HG03439 (cell line): ENCODE data around the gene RMDN2.

ENCODE experiments used
- ATAC-seq: cut with Tn5 transposase; IDR thresholded peaks from one replicate; pipeline ENCODE4 v1.9.1; 2021; ENCODE audit warnings: mild to moderate bottlenecking, moderate library complexity; ENCODE audit not compliant: unreplicated experiment

Gene RMDN2, protein sequence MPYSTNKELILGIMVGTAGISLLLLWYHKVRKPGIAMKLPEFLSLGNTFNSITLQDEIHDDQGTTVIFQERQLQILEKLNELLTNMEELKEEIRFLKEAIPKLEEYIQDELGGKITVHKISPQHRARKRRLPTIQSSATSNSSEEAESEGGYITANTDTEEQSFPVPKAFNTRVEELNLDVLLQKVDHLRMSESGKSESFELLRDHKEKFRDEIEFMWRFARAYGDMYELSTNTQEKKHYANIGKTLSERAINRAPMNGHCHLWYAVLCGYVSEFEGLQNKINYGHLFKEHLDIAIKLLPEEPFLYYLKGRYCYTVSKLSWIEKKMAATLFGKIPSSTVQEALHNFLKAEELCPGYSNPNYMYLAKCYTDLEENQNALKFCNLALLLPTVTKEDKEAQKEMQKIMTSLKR

DNA sequence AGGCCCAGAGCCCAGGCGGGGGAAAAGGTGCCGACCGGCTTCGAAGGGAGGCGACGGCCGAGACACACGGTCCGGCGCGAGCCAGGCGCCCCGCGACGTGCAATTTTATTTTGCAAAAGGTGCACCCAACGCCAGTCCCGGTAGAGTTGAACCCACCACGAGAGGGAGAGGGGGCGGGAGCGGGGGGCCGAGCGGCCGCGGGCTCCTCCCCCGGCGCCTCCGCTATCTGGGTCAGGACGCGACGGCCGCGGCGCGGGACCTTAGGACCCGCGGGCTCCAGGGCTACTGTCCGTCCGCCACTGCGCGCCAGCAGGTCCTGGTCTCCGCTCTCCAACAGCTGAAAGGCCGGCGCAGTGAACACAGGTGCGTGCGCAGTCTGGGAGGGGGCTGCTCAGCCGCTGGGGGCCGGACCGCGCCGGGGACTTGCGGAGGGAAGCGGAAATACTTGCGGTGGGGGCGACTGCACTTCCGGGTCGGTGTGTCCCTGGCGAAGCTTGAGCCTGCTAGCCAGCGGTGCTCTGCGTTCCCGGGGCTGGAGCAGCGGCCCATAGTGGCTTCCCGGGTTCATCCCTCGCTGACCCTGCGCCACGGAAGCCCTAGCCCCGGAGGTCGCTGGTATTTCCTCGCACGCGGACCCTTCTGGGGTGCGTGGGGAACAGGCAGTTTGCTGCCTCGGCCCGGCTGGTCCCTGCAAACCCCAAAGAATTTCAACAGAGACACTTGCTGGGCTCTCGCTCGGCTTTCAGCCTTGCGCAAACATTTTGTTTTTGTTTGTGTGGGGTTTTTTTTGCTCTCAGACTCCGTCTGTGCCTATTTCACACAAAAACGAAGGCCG lies at the start of gene RMDN2:
Gene RMDN2 (plus strand): TSS at position 225 of the 835 bp plus-strand sequence. CDS start 3,991 bp downstream, outside the sequence.
- peak; percentile 91 for ATAC-seq

DNA sequence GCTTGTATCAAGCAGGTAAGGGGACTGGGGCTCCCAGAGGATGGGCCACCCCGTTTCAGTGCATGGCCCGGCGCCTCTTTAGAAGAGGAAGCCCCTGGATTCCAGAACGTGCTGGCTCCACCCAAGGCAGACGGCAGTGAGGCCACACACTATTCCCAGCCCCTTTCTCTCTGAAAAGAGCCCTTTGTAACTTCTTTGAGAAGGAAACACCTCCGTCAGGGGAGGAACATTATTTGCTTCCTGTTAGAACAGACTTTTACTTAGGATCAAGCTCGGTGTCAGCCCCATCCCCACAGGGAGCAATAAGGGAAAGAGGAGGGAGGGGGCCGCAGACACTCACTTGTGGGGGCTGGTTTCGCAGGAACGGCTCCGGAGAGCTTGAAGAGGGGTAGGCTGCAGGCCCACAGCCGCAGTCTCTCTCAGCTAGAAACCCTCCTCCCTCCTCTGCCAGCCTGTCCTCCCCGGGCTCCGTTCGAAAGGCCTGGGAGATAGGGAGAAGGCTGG lies 49.6 kb upstream of the RMDN2 start:
- no peak for ATAC-seq

GRCh38 chr2:37876227-37876626 lies 48.9 kb upstream of the RMDN2 start:
- no peak for ATAC-seq

DNA sequence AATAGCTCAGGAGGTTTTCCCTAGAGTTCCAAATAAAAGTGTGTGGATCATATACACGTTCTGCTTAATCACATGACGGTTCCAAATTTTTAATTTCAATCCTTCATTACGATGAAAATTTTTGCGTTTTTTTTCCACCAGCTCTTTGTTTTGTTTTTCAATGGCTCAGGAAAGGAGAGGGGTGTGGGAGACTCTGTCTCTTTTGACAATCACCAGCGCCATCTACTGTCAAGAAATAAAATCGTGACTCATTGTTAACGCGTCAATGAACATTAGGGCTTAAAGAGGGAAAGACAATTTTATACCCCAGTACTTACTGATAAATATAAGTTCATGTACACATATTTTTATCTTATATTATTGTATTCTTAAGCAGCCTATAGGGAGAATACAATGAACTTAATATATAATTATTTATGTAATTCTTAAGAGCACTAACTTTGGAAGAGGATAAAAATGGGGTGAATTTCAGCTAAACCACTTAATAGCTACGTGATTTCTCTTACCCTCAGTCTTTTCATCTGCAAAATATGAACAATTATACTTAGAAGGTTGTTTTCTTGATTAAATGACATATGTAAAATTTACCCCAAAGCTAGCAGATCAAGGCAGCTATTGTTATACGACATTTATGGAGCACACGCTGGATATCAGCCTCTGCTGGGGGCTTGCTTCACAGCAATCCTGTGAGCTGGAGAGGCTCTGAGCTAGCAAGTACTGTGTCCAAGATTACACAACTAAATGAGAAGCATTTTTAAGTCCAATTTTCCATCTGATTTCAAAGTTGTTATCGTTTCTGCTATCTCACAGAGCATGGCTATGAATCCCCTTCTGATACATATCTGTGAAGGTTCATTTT lies 47.4 kb upstream of the RMDN2 start:
- no peak for ATAC-seq

- ATAC-seq, result no peak
Observed at GRCh38 chr2:37878536-37878935, 46.6 kb upstream of the RMDN2 start.

DNA sequence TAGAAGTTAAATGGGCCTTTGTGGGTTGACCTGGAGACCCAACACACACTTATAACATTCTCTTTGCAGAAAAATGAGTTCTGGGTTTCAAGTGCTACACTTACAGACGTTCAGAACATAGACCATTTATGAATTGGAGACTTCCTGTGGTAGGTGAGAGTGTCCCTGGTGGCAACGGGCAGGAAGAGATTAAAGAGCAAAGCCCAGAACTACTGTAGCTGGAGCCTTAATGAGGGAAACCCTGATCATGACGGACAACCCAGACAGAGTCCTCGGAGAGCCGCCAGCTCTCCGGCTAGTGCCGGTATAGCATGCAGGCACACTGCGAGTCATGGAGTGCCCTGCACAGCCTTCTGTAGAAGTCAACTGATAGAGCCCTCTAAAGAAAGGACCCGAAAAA lies 44.5 kb upstream of the RMDN2 start:
- no peak for ATAC-seq

- ATAC-seq, result no peak
Observed at GRCh38 chr2:37881397-37881796, 43.7 kb upstream of the RMDN2 start.

DNA sequence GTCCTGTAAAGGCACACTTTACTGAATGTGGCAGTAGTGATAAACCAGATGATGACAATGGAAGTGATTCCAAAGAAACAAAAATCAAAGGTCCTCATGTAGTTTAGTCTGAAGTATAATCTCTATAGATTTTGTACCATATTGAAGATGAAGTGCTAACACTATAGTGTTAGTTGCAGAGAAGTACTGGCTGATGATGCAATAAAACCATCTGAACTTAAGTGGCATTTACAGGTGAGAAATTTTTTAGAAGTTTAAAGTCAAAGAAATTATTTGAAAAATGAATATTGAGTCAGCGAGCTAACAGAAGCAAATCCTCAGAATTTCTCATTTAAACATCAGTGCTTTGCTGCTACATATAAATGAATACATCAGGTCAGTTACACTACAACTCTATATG lies 43.1 kb upstream of the RMDN2 start:
- no peak for ATAC-seq

DNA sequence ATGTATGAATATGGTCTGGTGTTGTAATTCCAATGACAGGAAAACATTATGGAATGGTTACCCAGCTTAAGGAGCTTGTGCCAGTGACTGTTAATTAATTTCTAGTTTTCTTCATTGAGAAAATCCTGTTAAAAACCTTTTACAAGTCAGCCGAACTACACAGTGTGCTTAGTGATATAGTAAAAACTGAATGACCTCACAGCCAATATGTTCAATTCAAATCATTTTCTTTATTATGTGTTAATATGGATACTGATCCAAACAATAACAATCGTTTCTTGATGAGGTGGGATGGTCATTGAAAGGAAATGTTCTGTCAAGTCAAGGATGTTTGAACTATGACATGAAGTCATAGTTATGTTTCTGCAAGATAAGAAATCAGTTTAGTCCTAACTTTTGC lies 41.6 kb upstream of the RMDN2 start:
- no peak for ATAC-seq

DNA sequence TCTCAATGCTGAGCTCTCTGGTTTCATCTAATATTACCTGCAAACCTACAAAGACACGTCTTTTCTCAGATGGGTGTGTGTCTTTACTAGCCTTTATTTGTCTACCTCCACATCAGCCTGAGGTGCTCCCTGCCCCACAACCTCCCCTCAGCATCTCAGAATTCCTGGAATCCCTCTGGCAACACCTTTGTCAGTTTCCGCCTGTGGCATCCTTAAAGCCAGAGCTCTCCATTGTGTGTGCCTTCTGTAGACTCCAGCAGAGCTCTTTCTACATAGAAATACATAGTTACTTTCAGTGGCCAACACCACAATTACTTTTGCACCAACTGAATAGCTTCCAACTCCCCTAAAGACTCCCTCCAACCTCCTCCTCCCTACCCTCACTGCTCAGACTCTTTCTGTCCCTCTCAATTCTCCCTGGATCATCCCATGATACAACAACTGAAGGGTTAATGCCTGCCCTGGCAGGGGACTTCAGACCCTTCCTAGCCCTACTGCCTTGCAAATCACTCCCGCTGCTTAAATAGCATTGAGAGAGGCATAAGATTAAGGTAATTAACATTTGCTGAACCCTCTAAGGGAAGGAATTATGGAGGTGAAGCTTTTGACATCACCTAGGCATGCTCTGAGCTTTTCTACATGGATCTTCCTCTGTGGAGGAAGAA lies 39.6 kb upstream of the RMDN2 start:
- no peak for ATAC-seq

- ATAC-seq, result no peak
Observed at GRCh38 chr2:37886745-37887144, 38.3 kb upstream of the RMDN2 start.

GRCh38 chr2:37887286-37887685 lies 37.8 kb upstream of the RMDN2 start:
- no peak for ATAC-seq

GRCh38 chr2:37890893-37891495 lies 34.1 kb upstream of the RMDN2 start:
- no peak for ATAC-seq

GRCh38 chr2:37891846-37892435 lies 33.1 kb upstream of the RMDN2 start:
- no peak for ATAC-seq

DNA sequence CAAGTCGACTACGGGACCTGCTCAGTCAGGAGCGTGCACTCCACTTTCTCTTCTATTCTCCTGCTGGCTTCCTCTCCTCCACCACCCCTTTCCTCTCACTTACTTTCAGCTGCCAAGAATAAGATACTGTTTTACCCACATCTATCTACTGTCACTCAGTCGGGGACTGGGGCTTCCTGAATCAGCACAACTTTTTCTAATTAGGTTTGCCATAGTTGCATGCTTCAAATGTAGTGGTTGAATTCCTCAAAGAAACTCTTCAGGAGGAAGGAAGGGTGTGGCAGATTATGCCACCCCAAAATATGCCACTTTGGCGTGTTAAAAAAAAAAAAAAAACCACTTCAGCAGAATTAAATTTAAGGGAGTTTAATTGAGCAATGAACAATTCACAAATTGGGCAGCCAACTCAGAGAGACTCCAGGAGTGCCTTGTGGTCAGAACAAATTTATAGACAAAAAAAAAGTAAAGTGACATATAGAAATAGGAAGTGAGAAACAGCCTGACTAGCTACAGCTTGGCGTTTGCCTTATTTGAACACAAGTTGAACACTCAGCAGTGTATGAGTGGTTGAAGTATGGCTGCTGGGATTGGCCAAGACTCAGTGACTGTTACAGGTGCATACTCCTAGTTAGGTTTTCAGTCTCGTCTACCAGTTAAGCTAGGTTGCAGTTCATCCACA lies 32.5 kb upstream of the RMDN2 start:
- peak; percentile 74 for ATAC-seq

- ATAC-seq, result no peak
Observed at GRCh38 chr2:37893327-37893726, 31.8 kb upstream of the RMDN2 start.

DNA sequence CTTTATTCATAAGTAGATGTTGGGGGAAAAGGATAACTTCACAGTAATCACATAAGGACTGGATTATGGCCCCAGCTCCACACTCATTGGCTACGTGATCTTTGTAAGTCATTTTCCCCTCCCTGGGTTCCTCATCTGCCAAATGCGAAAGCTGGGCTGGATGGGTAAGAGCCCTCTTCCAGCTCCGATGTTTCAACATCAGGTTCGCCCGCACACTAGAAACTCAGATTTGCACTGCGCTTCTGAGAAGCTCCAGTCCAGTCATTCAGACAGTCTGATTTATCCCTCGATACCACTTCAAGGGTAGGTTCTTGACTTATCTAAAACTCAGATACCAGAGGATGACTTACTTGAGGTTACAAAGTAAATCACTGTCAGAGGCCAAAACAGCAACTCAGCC lies 31.0 kb upstream of the RMDN2 start:
- no peak for ATAC-seq

DNA sequence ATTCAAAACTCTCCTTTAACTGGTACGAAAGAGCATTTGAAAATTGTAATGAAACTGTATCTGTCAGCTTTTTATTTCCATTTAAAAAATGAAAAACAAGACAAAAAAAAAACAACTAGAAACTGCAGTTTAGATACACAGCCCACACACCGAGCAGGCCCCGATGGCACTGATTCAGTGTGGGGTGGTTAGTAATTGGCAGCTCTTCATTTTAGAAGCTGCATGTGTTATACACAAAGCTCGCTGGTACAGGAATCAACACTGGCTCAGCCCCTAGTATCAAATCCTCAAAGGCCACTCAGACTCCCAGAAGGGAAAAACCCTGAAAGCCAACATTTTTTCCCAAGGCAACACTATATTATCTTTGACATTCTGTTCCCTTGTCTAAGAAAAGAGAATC lies 30.5 kb upstream of the RMDN2 start:
- ATAC-seq, result no peak

GRCh38 chr2:37895140-37895539 lies 29.9 kb upstream of the RMDN2 start:
- no peak for ATAC-seq
